GM12872 (cell line): Measurements from ENCODE around the gene MOB1B.

Source experiments
- TF ChIP-seq, protein P1 (sequence below): IDR thresholded peaks from 3 replicates; pipeline ENCODE4 v1.5.1; 2011; ENCODE audit warnings: low read depth, mild to moderate bottlenecking, low read length, moderate library complexity; ENCODE audit not compliant: insufficient read depth

Gene MOB1B

GRCh38 chr4:71020611-71021010 lies 118.4 kb downstream of the MOB1B start:
- TF ChIP-seq, protein P1, sequence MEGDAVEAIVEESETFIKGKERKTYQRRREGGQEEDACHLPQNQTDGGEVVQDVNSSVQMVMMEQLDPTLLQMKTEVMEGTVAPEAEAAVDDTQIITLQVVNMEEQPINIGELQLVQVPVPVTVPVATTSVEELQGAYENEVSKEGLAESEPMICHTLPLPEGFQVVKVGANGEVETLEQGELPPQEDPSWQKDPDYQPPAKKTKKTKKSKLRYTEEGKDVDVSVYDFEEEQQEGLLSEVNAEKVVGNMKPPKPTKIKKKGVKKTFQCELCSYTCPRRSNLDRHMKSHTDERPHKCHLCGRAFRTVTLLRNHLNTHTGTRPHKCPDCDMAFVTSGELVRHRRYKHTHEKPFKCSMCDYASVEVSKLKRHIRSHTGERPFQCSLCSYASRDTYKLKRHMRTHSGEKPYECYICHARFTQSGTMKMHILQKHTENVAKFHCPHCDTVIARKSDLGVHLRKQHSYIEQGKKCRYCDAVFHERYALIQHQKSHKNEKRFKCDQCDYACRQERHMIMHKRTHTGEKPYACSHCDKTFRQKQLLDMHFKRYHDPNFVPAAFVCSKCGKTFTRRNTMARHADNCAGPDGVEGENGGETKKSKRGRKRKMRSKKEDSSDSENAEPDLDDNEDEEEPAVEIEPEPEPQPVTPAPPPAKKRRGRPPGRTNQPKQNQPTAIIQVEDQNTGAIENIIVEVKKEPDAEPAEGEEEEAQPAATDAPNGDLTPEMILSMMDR = no peak

- TF ChIP-seq, protein P1 = no peak
These were observed 123.5 kb downstream of the MOB1B start for GRCh38 chr4:71025654-71026053.

- TF ChIP-seq, protein P1 = no peak
These were observed 123.9 kb downstream of the MOB1B start for GRCh38 chr4:71026086-71026485.

- TF ChIP-seq, protein P1 = no peak
These were observed 125.4 kb downstream of the MOB1B start for GRCh38 chr4:71027611-71028010.

GRCh38 chr4:71029504-71029903 lies 127.3 kb downstream of the MOB1B start:
- TF ChIP-seq, protein P1 = no peak
